Tibial artery (tissue), 4 donors: ENCODE results near the gene STK40.

Source experiments
- DNase-seq, 2 donors: peaks; one replicate each; pipeline ENCODE4 v3.0.0-alpha.2; 2019
- H3K27ac ChIP-seq, 2 donors: fragments of 200-600 bp; sonication (generic) in 1 of 2; 1 replicate in 1 of 2; 2 replicates in 1 of 2; pipeline ENCODE4 v1.5.1; 2018 to 2019; ENCODE audit warnings: mild to moderate bottlenecking in 1 of 2
- H3K27me3 ChIP-seq, 2 donors: fragments of 200-600 bp; sonication (generic) in 1 of 2; one replicate each; pipeline versions ENCODE4 v1.5.1 to v1.6.0; 2016 to 2019
- H3K36me3 ChIP-seq, 3 donors: fragments of 200-600 bp; sonication (generic) in 2 of 3; one replicate each; pipeline ENCODE4 v1.5.1; 2016 to 2019; ENCODE audit warnings: mild to moderate bottlenecking in 2 of 3
- H3K4me1 ChIP-seq, 4 donors: fragments of 200-600 bp; sonication (generic) in 2 of 4; 1 replicate in 3 of 4; 2 replicates in 1 of 4; pipeline ENCODE4 v1.5.1; 2016 to 2019
- H3K4me3 ChIP-seq, 2 donors: fragments of 200-600 bp; sonication (generic) in 1 of 2; 1 replicate in 1 of 2; 2 replicates in 1 of 2; pipeline ENCODE4 v1.5.1; 2018 to 2019; ENCODE audit warnings: mild to moderate bottlenecking in 2 of 2
- H3K9me3 ChIP-seq, 3 donors: fragments of 200-600 bp; sonication (generic) in 1 of 3; one replicate each; pipeline ENCODE4 v1.5.1; 2016 to 2019
- CTCF ChIP-seq, 2 experiments: fragments of 200-600 bp in 1 of 2; fragments of 450-650 bp in 1 of 2; IDR thresholded peaks; one replicate each; pipeline ENCODE4 v1.5.1; 2017 to 2019; ENCODE audit warnings: antibody characterized with exemption in 2 of 2, mild to moderate bottlenecking in 1 of 2, moderate library complexity in 1 of 2
- intact Hi-C: fragments of 100-400 bp; cut with DNase I; formaldehyde crosslinking; loops from one replicate; pipeline ENCODE4 v1.15.0; 2023; ENCODE audit warnings: low total_unique reads

STK40 gene

GRCh38 chr1:36385410-36386264 is at the start of gene STK40:
STK40 (minus strand) TSS chr1:36385924; CDS start chr1:36361332, 24,592 bp downstream.
- H3K27ac ChIP-seq = peak within 1 kb of the TSS; percentile 90 to 95
- no peaks in the 10 kb centered on the region for H3K27me3 ChIP-seq
- TF ChIP-seq CTCF (IDR thresholded peaks at IDR 0.05) = no peak
- peaks cover 8 to 72% (median 65%) of the 10 kb centered on the region in 4 donors for H3K4me1 ChIP-seq
- peak; percentile 98 to 99 for DNase-seq
- H3K9me3 ChIP-seq = no peaks in the 10 kb centered on the region
- peaks cover 0 to 11% (median 0%) of the 10 kb centered on the region in 3 donors for H3K36me3 ChIP-seq
- H3K4me3 ChIP-seq = peak within 1 kb of the TSS; percentile 76 to 94
- intact Hi-C loops = no loop called here

- Histone ChIP-seq H3K27me3 (no peaks in the 10 kb centered on the region), H3K4me3 (no peak overlapping the region), H3K9me3 (no peaks in the 10 kb centered on the region), H3K27ac (no peak overlapping the region), H3K4me1 (no peaks in the 10 kb centered on the region), H3K36me3 (peaks cover 15 to 54% (median 28%) of the 10 kb centered on the region in 3 donors)
- DNase-seq = no peak
- no peak for TF ChIP-seq CTCF (IDR thresholded peaks at IDR 0.05)
- intact Hi-C loops = no loop called here
These were observed 47.4 kb upstream of the STK40 start for GRCh38 chr1:36433102-36433501.

GRCh38 chr1:36432616-36433015 is 46.9 kb upstream of the STK40 start:
- H3K4me3 ChIP-seq = no peak overlapping the region
- H3K27ac ChIP-seq = no peak overlapping the region
- intact Hi-C loops = no loop called here
- H3K36me3 ChIP-seq = peaks cover 15 to 50% (median 24%) of the 10 kb centered on the region in 3 donors
- no peaks in the 10 kb centered on the region for H3K27me3 ChIP-seq
- H3K9me3 ChIP-seq = no peaks in the 10 kb centered on the region
- no peaks in the 10 kb centered on the region for H3K4me1 ChIP-seq
- no peak for DNase-seq
- TF ChIP-seq CTCF (IDR thresholded peaks at IDR 0.05) = no peak

- Histone ChIP-seq H3K27me3 (no peaks in the 10 kb centered on the region), H3K9me3 (no peaks in the 10 kb centered on the region), H3K27ac (no peak overlapping the region), H3K4me3 (no peak overlapping the region), H3K4me1 (no peaks in the 10 kb centered on the region), H3K36me3 (peaks cover 9 to 57% (median 25%) of the 10 kb centered on the region in 3 donors)
- no peak for TF ChIP-seq CTCF (IDR thresholded peaks at IDR 0.05)
- intact Hi-C loops = no loop called here
- no peak for DNase-seq
These were observed 40.1 kb upstream of the STK40 start for GRCh38 chr1:36425791-36426190.

- intact Hi-C loops = loop anchor here (2.0 kb wide), 1 partner anchor 79 kb away; no protein-coding TSS in a partner anchor
- Histone ChIP-seq H3K4me3 (no peak overlapping the region), H3K36me3 (peaks cover 8 to 68% (median 27%) of the 10 kb centered on the region in 3 donors)
These were observed 35.9 kb upstream of the STK40 start for GRCh38 chr1:36421649-36422048.

More at GRCh38 chr1:36421649-36422048, 35.9 kb upstream of the STK40 start:
- no peak for DNase-seq
- TF ChIP-seq CTCF (IDR thresholded peaks at IDR 0.05) = no peak
- no peaks in the 10 kb centered on the region for H3K9me3 ChIP-seq
- H3K27me3 ChIP-seq = no peaks in the 10 kb centered on the region
- peaks cover 0 to 5% (median 2%) of the 10 kb centered on the region in 4 donors for H3K4me1 ChIP-seq
- no peak overlapping the region for H3K27ac ChIP-seq
